8988T (cell line): ENCODE results near the gene ASB16.
"Not testable (repeated sequence)": the region's sequence is repeated elsewhere in the genome, so short reads cannot be mapped to it uniquely, and the experiment has no call there.

Source experiments
- DNase-seq: peaks from one replicate; pipeline ENCODE4 v3.0.0; 2011

Gene ASB16, protein sequence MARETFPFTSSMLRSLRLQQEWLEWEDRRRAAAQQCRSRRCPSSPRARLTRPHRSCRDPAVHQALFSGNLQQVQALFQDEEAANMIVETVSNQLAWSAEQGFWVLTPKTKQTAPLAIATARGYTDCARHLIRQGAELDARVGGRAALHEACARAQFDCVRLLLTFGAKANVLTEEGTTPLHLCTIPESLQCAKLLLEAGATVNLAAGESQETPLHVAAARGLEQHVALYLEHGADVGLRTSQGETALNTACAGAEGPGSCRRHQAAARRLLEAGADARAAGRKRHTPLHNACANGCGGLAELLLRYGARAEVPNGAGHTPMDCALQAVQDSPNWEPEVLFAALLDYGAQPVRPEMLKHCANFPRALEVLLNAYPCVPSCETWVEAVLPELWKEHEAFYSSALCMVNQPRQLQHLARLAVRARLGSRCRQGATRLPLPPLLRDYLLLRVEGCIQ

DNA sequence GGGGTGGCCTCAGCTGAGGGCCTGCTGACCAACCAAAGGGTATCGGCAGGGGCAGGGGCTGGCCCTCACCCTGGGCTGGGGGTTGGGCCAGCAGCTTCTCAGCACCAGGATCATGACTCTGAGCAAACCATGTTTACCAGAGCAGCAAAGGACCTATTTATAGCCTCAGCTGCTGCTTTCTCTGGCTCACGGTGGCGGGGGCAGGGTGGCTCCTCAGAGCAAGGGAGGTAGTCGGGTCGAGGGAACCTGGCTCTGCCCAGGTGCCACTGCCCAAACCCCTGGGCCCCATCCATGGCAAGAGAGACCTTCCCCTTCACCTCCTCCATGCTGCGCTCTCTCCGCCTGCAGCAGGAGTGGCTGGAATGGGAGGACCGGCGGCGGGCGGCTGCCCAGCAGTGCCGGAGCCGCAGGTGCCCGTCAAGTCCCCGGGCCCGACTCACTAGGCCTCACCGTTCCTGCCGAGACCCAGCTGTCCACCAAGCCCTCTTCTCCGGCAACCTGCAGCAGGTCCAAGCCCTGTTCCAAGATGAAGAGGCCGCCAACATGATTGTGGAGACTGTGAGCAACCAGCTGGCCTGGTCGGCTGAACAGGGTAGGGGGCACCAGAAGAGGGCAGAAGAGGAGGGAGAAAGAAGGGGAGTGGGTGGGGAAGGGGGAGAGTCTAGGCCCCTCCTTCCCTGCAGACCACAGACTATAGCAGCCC lies at the start of gene ASB16:
ASB16 (plus strand) TSS at position 206 of the 703 bp plus-strand sequence; CDS start at position 292, 86 bp downstream.
- no peak for DNase-seq

DNA sequence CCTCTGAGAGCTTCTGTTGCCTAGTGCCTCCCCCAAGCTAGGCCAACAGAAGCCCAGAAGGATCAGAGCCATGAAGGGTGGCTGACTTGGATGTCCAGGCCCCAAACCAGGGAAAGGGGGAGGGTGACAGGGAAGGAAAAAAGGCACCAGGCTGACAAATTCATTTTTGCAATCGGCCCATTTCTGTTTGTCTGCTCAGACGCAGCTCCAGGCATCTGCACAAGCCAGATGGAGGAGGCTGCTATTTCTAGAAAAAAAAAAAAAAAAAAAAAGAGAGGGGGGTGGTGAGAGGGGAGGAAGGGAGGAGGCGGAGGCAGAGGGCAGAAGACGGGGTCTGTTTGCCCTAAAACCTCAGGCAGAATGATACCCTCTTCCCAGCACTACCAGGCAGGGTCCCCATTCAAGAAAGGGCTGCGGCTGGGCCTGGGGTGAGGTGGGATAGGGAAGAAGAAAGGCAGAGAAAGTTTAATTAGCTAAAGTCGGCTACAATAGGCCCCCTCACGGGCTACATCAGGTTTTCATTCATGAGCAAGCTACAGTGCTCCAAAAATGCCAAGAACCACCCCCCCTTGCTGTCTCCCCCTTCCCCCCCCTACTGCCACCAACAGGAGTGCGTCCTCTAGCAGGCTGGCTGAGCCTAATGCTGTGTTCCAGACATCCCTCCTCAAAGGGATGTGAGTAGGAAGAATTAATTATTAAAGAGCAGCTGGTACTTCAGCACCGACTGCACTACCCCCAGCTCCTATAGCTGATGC lies 49.5 kb upstream of the ASB16 start:
- no peak for DNase-seq

DNA sequence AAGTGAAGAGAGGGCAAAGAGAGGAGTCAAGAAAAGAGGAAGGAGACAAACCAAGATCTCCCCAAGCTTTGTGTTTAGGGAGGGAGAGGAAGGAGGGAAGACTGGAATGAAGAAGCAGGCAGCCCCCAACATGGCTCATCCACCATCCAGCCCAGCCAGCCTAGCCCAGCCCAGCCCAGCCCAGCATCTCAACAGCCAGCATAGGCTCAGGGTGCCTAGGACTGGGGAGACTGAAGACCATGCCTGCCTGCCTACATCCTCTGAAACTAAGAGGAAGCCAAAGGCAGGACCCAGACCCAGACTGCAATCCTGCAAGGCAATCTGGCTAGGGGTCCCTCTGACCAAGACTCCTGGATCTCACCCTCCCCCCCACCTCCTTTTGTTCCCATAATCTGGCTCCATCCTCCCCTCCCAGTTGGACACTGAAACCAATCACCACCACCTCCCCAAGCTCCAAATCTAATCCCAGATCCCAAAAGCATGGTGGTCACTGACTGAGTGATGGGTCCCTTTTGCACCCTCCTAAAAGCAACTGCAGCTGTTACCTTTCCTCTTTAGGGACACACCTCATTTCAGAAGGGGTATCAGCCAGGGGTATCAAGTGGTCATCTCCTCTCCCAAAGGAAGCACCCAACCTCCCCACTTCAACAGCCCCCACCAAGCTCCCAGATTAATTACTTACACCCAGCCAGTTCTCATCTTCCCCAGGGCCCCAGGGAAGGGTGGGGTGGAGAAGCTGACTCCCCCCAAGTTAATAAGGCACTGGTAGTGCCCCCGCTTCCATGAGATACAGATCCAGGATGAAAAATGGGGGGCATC lies 48.3 kb upstream of the ASB16 start:
- DNase-seq = no peak

DNA sequence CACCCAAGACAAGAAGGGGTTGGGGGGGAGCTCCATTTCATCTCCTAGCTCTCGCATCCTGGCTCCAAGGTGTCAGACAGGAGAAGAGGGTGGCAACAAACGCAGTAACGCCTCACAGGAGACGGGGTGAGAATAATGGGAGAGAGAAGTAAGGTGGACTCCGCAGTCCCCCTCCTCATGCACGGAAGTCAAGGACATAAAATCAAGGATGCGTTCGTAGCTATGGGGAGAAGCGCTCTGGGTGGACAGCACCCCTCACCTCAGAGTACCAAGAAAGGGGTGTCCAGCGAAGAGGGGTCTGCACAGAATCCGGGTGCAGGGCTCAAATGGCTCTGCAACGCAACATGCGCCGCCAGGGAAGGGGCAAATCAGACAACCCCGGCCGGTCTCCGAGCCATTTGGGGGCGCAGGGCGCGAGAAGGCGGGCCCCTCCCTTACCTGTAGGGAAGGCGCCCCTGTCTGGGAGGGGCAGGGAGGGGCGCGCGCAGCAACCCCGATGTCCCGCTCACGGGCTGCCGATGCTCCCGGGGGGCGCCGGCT lies 47.6 kb upstream of the ASB16 start:
- DNase-seq = no peak

DNA sequence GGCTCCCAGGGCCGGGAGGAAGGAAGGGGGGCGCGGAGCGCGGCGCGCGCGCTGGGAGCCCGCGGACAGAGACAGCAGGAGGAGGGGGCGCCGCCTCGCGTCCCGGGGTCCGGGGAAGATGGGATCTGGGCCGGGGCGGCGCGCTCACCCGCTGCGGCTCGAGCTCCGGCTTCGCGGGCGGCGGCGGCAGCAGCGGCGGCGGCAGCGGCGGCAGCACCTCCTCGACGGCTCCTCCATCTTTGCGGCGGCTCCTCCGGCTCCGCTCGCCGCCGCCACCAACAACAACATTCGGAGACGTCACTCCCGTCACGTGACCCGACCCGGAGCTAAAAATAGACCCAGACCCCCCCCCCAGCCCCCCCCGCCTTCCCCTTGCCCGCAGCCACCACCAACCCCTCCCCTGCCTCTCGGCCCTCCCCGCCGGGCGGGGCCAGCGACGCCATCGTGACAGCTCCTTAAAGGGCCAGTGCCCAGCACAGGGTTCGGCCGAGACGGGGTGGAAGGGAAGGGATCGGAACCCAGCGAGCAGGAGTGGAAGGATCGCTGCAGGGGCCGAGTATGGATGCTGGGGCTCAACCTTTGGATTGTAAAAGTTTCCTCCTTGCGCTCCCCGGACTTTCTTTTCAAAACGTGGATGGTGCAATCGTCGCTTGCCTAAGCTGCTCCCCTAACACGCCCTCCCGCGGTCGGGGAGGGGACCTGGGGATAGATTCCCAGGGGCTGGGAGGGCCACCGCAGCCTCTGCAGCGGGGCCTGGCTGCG lies 47.0 kb upstream of the ASB16 start, which contains the start of gene HDAC5:
HDAC5 (minus strand) TSS at position 286 of the 762 bp plus-strand sequence. CDS start 6,126 bp downstream, outside the sequence.
- DNase-seq = peak; percentile 72

DNA sequence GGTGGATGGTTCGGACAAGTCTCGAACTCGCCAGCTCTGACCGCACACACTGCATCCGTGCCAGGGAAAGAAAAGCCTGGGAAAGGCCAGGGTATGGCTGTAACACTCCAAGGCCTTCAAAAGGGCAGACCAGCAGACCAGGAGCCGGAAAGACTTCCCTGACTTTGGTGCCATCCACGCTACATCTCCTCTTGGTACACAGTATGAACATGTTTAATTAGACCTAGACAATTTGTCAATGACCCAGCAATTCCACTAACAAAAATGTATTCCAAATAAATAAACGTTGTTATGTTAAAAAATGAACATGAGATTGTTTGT lies 46.4 kb upstream of the ASB16 start:
- no peak for DNase-seq

DNA sequence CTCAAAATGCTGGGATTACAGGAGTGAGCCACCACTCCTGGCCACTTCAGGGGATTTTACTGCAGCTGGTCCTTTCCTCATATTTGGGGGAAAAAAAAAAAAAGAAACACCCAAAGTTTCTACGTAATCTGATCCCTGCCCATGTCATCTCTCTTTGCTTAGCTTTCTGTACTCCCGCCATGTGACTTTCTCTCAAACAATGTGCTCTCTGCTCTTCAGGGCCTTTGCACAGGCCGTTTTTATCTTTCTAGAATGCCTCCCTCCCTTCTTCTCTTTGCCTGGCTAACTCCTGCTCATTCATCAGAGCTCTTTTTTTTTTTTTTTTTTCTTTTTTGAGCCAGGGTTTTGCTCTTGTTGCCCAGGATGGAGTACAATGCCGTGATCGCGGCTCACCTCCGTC lies 42.1 kb upstream of the ASB16 start:
- no peak for DNase-seq

DNA sequence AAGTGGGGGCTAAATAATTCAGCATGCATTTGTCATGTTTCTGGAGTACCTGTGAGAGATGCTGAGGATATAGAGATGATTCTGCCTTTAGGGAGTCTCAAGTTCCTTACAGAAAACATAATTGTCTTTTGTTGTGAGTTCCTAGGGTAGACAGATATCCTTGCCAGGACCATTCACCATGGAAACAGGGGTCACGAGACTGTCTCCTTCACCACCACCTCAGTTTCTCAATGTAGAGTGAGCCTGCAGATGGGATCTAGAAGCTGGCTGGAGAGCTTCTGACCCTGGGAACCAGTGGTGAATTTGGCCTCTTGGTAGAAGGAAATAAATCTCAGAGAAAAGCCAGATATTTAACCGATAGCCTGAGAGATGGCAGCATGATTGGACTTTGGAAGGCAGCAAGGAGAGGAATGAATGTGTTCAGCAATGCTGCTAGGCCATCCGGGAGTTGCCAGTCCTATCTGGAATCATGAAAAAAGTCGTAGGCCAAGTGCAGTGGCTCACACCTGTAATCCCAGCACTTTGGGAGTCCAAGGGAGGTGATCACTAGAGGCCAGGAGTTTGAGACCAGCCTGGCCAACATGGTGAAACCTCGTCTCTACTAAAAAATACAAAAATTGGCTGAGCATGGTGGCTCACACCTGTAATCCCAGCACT lies 39.7 kb upstream of the ASB16 start:
- no peak for DNase-seq

DNA sequence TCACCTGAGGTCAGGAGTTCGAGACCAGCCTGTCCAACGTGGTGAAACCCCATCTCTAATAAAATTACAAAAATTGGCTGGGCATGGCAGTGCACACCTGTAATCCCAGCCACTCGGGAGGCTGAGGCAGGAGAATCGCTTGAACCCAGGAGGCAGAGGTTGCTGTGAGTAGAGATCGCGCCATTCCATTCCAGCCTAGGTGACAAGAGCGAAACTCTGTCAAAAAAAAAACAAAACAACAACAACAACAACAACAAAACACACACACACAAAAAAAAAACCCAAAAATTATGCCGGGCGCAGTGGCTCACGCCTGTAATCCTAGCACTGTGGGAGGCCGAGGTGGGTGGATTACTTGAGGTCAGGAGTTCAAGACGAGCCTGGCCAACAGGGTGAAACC lies 39.1 kb upstream of the ASB16 start:
- not testable (repeated sequence) for DNase-seq

DNA sequence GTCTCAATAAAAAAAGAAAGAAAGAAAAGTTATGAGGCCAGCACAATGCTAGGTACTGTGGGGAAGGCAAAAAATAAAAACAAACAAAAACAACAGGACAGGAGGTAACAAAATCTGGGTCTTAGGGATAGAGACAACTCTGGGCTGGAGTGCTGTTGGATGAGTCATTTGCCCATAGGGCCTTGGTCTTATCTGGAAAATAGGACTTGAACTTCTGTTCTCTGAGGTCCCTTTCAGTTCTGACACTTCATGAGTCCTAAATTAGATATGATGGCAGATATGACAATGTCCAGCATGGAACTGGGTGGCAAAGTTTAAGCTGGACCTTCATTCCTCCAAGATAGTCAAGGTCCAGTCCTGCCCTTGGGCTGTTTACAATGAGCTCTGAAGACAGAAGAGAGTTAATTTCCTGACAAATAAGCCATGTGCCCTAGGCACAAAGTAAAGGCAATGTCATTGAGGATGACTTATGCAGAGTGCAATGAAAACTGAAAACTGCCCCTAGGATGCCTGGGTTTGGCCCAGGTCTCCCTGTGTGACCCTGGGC lies 38.2 kb upstream of the ASB16 start:
- DNase-seq = no peak

DNA sequence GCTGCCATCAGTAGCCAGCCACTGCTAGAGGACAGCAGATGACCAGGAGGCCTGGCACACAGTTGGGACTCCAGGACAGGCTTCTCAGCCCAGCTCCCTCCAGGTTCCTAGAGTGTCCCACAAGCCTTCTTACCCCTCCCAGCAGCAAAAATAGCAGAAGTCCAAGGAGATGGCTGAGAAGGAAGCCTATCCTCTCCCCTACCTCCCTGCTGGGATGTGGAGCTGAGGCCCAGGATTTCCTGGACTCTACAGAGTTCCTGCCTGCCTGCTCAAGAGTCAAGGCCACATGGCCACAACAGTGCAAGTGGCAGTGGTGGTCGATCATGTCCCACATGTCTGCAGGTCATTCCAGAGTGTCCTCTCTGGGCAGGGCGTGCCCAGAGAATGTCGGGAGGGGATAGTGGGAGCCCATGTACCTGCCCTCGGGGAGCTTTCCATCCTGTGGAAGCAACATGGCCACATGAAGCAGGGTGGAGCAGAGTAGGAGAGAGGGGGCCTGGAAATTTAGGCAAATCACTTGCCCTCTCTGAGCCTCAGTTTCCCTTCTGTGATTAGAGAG lies 36.5 kb upstream of the ASB16 start:
- DNase-seq = no peak

DNA sequence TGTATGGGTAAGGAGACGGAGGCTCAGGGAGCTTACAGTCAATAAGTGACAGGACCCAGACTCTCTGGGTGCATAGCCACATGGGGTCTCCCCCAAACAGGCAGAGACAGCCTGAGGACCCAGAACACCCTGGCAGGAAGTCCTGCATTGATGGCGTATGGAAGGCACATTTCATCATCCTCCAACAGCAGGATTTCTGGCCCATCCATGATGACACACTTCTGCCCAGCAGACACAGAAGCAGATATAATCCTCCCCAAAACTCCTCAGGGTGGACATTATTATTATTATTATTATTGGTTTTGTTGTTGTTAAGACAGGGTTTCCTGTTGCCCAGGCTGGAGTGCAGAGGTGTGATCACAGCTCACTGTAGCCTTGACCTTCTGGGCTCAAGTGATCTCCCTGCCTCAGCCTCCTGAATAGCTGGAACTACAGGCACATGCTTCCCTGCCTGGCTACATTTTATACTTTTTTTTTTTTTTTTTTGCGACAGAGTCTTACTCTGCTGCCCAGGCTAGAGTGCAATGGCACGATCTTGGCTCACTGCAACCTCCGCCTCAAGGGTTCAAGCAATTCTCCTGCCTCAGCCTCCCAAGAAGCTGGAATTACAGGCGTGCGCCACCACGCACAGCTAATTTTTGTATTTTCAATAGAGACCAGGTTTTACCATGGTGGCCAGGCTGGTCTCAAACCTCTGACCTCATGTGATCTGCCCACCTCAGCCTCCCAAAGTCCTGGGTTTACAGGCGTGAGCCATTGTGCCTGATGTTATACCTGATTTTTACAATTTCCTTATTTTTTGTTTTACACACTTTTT lies 35.5 kb upstream of the ASB16 start:
- DNase-seq = no peak

DNA sequence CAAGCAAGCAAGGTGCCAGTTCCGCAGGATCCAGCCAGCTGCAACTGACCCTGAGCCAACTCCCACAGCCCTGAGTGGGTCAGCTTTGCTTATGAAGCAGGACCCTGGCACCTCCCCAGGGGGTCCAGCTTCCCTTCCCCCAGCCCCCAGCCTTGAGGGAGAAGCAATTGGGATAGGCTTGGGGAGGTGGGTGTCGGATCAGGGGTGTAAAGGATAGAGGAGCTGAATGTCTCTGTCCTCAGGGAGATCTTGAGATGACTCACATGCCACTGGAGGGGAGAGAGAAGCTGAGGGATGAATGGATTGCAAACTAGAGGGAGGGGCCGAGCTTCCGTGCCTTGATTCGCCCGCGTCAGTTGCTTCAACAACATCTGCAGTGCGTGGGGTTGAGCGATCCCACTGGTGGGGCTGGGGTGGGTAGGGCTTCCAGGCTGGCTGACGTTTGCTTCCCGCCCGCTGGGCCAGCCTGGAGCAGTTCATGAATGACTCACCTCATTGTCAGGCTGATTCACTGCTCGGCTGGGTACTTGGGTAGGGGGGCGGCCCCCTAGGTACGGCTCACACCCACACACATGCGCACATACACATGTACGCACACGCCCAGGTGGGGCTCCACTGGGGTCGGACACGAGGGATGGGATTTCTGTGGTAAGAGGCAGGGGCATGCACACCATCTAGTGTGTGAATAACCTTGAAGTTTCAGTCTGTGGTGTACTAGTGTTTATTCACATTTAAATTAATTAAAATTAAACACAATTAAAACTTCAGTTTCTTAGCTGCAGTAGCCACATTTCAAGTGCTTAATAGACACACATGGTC lies 32.4 kb upstream of the ASB16 start:
- DNase-seq = peak; percentile 79

DNA sequence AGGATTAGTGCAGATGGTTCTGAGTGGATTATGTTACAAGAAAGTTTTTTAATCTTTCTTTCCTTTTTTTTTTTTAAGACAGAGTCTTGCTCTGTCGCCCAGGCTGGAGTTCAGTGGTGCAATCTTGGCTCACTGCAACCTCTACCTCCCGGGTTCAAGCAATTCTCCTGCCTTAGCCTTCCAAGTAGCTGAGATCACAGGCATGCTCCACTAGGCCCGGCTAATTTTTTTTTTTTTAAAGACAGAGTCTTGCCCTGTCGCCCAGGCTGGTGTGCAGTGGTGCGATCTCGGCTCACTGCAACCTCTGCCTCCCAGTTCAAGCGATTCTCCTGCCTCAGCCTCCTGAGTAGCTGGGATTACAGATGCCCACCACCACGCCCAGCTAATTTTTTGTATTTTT lies 26.6 kb upstream of the ASB16 start:
- not testable (repeated sequence) for DNase-seq

DNA sequence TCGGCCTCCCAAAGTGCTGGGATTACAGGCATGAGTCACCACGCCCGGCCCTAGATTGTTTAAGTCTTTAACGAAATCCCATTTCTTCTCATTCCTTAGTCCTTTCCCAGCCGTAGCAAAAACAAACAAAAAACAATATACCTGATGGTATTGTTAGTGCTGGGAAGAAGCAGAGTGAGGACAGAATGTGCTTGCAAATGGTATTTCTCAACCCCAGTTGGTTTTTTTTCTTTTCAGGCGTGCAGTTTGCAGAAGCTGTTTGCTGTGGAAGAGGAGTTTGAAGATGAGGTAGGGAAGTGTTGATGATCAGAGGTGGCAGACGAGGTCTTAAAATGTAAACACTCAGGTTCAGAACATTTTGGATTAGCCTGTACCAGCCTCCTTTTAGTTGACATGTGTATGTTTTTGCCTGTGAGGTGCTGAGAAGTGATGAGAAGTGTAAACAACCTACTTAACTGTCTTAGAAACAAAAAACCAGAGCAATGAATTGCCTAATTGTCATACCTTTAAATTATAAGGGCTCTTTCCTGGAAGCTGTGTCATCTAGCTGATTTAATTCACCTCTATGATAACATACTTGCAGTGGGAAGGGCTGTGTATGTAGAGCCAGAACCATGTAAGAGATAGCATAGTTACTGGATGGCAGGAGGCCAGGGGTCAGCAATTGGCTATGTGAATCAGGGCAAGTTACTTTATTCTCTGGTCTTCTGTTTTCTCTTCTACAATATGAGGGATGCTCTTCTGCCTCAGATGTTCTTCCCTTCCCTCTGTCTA lies 25.4 kb upstream of the ASB16 start:
- DNase-seq = no peak

DNA sequence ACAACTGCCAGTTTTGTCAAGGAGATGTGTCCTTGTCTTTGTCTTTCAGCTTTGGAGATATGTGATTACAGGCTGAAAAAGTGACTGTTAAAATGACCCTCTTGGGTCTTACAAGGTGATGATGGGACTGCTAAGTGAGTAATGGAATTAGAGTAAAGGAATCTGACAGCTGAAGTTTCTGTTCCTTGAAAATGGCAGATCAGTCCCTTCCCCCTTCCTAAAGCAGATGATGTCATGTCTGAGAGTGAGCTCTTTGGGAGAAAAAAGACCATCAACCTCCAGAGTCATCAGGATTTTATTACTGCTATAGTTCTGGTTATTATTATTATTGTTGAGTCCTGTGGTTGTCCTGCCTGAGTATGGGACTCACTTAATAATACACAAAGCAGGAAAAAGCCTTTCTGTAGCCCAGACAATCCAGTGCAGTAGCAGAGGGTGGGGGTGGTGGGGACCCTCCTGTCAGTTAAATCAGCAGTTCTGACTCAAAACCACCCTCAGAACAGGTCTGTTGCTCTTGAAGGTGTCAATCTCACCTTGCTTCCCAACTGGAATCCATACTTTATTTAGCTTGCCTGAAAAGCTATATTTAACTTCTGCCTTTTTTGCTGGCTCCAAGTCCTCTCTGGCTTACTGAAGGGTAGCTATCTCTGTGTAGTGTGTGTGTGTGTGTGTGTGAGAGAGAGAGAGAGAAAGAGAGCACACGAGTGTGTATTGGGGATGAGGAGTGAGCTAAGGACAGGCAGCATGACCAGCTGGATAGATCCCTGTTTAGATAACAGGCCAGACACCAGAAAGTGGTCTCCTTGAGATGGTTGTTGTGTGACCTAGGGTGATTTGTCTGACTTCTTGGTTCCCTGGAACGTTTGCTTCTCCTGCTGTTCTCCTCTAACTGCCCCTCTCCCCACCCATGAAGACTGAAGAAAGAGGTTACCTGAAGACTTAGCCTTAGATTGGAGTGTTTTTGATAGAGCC lies 23.8 kb upstream of the ASB16 start:
- DNase-seq = no peak
